Colon (tissue), 2 donors: ENCODE results near the gene ASPHD1.
"Not testable (repeated sequence)": the region's sequence is repeated elsewhere in the genome, so short reads cannot be mapped to it uniquely, and the experiment has no call there.

ENCODE experiments used
- FAIRE-seq: peaks from 2 replicates; lab custom pipeline; 2012; peaks lifted over from hg19 to GRCh38; lab: Jason Lieb, UNC
- donor health status: control.
- donor health status: control.

ASPHD1 gene

DNA sequence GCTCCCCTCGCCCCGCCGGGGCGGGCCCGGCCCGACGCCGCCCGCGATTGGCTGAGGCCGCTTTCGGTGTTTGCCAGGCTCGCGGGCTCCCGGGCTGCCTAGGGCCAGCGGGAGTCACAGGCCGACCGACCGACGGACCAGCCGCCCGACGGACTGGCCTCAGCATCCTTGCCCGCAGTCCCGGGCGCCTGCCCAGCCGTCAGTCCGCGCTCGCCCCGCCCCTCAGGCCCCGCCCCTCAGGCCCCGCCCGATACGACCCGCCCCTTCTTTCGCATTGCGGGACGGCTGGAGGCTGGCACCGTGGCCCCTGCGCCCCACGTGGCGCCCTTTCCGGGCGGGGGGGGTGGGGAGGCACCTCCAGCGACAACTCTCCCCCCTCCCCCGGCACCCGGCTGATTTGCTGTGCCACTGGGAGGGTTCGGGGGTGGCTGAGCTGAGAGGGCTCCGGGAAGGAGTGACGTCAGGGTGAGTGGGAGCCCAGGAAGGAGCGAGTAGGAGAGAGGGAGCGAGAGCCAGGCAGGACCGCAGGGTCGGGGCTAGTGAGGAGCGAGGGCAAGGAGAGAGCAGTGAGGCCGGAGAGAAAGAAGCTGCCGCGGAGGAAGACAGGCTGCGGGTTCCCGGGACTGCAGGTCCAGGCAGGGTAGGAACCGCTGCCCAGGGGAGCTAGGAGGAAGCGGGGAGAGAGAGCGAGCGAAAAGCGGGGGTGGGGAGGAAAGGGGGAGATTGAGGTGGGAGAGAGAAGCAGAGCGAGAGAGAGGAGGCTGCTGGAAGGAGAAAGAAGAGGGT, at the start of gene ASPHD1:
Gene ASPHD1, plus strand, starts transcription at position 387 of the 786 bp plus-strand sequence. CDS start 484 bp downstream, outside the sequence.
- FAIRE-seq = no peak

- no peak for FAIRE-seq
These were observed 49.3 kb upstream of the ASPHD1 start for GRCh38 chr16:29850998-29851397.

DNA sequence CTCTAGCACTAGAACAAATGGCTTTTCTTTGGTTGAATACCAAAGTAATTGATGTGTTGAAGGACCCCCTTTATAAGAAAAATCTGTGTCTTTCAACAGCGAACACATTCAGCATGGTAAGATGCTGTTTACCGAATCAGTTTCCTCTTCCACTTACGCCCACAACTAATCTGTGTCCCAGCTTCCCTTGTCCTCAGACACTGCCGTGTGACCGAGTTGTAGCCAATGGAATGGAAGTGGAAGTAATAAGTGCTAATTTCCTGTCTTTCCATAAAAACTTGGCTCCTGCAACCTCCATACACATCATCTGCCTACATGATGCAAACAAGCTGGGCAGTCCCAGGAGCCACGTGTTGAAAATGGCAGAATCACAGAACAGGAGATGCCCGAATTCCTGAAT, 47.6 kb upstream of the ASPHD1 start:
- FAIRE-seq = no peak

DNA sequence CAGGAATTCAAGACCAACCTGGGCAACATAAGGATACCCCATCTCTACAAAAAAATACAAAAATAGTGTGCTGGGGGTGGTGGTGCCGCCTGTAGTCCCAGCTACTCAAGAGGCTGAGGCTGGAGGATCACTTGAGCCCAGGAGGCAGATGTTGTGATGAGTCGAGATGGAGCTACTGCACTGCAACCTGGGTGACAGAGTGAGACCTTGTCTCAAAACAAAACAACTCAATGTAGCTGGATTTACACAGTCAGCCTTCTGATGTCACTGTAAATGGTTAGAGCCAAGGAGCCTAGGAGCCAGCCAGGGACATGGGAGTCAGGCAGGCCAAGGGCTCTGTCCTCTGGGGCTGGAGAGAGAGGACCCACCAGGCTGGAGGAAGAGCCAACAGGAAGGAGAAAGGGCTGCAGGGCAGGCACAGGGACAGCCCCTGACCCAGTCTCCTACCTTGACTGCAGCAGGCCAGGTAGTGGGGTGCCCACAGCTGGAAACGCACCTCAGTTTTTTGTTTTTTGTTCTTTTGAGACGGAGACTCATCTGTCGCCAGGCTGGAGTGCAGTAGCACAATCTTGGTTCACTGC, 45.7 kb upstream of the ASPHD1 start:
- no peak for FAIRE-seq

- no peak for FAIRE-seq
These were observed 43.0 kb upstream of the ASPHD1 start for GRCh38 chr16:29857133-29857760.

GRCh38 chr16:29858149-29858849, 42.0 kb upstream of the ASPHD1 start:
- FAIRE-seq = no peak

DNA sequence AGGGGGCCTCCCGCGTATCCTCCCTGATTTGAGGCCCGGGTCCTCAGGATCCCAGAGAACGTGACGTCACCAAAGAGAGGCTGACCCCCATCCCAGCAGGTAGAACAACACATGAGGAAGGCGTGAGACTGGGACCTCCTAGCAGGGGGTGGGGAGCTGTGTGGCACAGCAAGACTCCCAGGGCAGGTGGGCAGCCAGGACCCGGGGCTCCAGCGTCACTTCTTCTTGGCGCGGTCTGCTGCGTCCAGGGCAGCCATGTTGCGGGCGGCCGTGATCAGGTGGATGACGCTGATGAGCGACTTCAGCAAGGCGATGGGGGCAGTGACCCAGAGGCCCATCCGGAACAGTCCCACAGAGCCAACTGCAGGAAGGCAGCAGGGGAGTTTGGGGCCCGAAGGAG, 41.3 kb upstream of the ASPHD1 start:
- no peak for FAIRE-seq

GRCh38 chr16:29860218-29860617, 40.1 kb upstream of the ASPHD1 start:
- FAIRE-seq = no peak

GRCh38 chr16:29862383-29862883, 37.9 kb upstream of the ASPHD1 start:
- no peak for FAIRE-seq

GRCh38 chr16:29862884-29863668, 37.2 kb upstream of the ASPHD1 start, which contains the start of gene CDIPT:
CDIPT (minus strand) TSS chr16:29863226; CDS start chr16:29862857, 369 bp downstream.
- no peak for FAIRE-seq

DNA sequence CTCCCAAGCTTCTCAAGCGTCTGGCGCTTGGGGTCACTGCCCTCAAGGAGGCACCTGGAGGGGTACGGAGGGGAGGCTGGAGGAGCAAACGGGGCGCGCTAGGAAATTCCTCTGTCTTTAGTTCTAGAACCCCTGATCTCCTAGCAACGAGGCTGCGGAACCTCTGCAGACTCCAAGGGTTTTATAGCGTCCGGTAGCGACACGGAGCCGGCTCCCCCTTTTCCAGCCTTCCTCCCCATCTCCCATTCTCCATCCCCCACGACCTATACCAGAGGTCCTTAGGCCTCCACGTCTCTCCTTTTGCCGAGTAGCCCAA, 36.7 kb upstream of the ASPHD1 start:
- no peak for FAIRE-seq

DNA sequence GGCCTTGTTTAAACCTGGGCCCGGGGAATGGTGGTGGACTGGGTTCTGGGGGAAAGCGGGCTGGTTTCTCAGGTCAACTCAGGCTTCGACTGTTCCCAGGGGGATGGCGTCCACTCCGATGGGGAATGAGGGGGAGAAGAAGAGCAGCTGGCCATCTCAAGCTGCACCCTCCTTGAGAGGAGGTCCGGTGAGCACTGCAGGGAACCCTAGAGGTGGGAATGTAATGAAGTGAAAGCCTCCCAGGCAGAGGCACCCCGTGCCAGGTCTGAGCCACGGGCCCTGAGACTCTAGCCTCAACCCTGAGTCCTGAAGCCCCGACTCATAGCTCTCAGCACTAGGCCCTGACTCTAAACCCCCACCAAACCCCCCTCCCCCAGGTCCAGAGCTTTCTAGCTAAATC, 36.1 kb upstream of the ASPHD1 start:
- no peak for FAIRE-seq

DNA sequence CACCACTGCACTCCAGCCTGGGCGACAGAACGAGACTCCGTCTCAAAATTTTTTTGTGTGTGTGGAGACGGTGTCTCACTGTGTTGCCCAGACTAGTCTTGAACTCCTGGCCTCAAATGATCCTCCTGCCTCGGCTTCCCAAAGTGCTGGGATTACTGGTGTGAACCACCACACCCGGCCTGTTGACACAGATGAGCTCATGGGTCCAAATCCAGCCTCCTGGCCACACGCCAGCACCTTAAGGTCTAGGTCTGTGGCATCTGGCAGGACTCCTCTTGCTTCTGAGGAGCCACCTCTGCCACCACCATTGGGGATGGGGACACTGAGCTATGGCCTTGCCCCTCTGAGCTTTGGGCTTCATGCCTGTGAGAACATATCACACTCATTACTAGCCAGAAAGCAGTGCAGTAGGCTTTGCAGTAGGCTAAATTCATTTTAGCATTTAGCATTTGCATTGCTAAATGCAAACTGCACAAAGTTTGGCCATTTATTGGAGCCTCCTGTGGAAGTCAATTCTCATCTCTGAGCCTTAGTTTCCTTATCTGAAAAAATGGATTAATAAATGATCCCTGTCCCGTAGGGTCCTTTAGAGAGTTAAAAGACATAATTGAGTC, 31.8 kb upstream of the ASPHD1 start:
- FAIRE-seq = no peak

- FAIRE-seq = not testable (repeated sequence)
These were observed 31.2 kb upstream of the ASPHD1 start for GRCh38 chr16:29869067-29869466.

DNA sequence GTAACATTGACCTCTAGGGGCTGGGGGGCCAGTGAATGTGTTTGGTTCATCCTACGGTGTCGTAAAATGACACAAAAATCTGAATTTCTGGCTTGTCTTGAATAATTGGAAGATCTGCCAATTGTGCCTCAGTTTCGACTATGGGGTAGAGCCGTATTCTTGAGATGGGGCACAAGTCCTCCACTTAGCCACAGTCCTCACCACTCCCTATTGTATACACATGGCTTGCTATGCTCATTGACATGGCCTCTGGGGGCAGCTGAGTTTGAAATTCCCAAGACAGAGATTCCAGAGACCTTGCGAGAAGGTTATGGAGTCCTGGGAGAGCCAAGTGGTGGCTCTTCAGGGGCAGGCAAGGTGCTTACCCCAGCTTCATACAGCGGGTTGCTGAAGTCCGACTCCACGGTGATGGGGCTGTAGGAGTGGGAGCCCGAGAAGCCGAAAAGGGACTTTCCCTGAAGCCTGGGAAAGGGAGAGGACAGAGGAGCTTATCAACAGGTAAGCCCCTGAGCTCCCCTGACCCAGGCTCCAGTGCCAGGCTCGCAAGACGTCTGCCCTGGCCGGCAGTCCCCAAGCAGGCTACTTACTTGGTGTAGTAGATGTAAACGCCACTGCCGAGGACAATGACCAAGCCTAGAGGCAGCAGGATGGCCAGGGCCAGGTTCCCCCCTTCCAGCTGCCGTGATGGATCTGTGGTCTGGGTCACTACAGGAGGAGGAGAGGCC, 28.3 kb upstream of the ASPHD1 start:
- FAIRE-seq = no peak

GRCh38 chr16:29873319-29873718, 27.0 kb upstream of the ASPHD1 start:
- no peak for FAIRE-seq

DNA sequence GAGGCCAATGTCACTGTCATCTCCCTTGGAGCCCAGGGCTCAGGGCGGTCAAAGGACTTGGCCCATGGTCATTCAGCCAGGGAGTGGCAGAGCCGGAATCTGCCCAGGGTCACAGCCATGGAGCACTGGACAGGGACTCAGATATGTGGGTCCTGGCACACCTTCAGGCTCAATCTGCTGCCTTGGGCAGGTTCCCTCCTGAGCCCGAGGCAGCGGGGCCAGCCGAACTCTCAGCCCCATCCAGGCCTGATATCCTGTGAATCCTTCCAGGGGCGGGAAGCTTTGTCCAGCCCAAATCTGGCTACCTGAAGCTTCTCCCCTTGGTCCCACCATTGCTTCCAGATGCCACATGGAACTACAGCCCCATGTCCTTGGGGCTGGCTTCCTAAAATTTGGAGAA, 25.1 kb upstream of the ASPHD1 start:
- no peak for FAIRE-seq

- no peak for FAIRE-seq
These were observed 24.1 kb upstream of the ASPHD1 start for GRCh38 chr16:29876217-29876593.

DNA sequence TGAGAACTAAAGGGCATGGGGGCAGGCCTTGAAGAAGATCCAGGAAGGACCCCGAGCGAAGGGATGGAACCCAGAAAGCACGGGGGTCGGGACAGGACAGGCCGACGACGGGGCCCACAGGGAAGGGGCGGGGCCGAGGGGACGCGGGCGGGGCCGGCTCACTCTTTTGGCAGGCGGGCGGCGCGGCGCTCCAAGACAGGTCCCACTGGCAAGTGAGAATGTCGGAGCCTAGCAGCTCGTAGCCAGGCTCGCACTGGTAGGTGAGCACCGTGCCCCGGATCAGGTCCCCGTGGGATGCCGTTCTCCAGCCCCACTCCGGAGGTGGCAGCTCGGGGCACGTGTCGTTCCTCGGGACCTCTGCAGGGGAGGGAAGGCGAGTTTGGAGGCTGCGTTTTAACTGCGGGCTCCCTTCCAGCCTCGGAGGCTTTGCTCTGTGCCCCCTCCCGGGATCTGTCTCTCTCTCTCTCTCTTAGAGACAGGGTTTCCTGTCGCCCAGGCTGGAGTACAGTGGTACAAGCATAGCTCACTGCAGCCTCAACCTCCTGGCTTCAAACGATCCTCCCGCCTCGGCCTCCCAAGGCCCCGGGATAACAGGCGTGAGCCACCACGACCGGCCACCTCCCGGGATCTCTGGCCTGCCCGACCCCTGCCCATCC, 23.6 kb upstream of the ASPHD1 start:
- no peak for FAIRE-seq

- FAIRE-seq = no peak
These were observed 22.9 kb upstream of the ASPHD1 start for GRCh38 chr16:29877266-29877961.
